ENCODE measurements around the gene KAT2A. TPM values are rescaled to one million over a fixed set of nuclear protein-coding genes. Genes with fewer than 3 reads are reported as not detected.

KAT2A gene
- total RNA-seq: 45.3 TPM
- long read RNA-seq, transcript KAT2A-202 (18 exons, 2,990 nt): major isoform, 19 of 116 reads
- long read RNA-seq, transcript KAT2A-201 (18 exons, 3,109 nt): minor isoform, 15 of 116 reads
- long read RNA-seq, partial matches to known transcripts: 59 of 116 reads
- long read RNA-seq, other reads (novel, unspliced or antisense): 23 of 116 reads

DNA sequence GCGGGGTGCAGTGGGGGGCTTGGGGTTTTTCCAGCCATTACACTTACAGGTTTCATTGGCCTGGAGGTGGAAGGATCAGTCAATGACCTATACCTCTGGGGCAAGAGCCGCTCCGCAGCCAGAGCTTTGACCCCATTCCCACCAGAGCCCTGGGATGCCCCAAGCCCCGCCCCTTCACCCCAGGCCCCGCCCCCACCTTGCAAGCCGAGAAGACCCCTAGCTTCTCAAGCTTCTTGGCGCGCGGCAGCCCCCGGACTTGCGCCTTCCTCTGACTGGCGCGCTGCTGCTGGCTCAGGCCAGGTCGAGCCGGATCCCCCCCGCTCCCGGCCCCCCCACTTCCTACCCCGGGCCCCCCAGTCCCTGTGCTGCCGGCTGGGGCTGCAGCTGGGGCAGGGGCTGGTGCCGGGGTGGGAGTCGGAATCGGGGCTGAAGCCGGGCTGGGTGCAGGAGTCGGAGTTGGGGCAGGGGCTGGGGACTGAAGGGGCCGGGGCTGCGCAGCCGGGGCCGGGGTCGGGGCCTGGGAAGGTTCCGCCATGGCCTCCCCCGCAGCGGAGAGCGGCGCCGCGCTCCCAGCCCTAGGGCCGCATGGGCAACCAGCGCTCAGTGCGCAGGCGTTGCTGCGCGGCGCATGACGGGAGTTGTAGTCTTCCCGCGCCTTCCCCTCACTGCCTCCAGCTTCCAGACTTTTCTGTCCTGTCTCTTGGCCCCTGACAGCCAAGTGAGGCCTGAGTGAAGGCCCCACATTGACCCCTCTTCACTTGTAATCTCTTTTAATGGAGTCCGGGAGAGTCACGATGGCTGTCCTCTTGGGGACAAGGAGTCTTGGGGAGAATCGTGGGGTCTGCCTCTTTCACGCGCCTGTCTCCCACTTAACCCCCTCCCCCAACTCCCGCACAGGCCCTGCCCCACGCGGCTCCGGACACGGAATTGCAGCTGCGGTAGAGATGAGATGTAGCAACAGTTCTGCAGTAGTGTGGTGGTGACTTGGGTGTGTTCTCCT lies at the start of gene KAT2A:
KAT2A (minus strand) TSS at position 598 of the 1,000 bp plus-strand sequence; CDS start at position 535, 63 bp downstream.
- peaks cover 23% of the 10 kb centered on the region for H3K36me3 ChIP-seq
- DNase-seq (peak; percentile 91), ATAC-seq (peak; percentile 92)
- TF ChIP-seq, protein P1, sequence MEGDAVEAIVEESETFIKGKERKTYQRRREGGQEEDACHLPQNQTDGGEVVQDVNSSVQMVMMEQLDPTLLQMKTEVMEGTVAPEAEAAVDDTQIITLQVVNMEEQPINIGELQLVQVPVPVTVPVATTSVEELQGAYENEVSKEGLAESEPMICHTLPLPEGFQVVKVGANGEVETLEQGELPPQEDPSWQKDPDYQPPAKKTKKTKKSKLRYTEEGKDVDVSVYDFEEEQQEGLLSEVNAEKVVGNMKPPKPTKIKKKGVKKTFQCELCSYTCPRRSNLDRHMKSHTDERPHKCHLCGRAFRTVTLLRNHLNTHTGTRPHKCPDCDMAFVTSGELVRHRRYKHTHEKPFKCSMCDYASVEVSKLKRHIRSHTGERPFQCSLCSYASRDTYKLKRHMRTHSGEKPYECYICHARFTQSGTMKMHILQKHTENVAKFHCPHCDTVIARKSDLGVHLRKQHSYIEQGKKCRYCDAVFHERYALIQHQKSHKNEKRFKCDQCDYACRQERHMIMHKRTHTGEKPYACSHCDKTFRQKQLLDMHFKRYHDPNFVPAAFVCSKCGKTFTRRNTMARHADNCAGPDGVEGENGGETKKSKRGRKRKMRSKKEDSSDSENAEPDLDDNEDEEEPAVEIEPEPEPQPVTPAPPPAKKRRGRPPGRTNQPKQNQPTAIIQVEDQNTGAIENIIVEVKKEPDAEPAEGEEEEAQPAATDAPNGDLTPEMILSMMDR (IDR thresholded peaks at IDR 0.05): no peak
- peak within 1 kb of the TSS; percentile 63 for H3K27ac ChIP-seq
- H3K27me3 ChIP-seq: no peaks in the 10 kb centered on the region
- peak within 1 kb of the TSS; percentile 85 for H3K4me3 ChIP-seq
- intact Hi-C loops (cut with DNase I): no loop called here
- H3K4me1 ChIP-seq: peaks cover 21% of the 10 kb centered on the region
- H3K9me3 ChIP-seq: no peaks in the 10 kb centered on the region

DNA sequence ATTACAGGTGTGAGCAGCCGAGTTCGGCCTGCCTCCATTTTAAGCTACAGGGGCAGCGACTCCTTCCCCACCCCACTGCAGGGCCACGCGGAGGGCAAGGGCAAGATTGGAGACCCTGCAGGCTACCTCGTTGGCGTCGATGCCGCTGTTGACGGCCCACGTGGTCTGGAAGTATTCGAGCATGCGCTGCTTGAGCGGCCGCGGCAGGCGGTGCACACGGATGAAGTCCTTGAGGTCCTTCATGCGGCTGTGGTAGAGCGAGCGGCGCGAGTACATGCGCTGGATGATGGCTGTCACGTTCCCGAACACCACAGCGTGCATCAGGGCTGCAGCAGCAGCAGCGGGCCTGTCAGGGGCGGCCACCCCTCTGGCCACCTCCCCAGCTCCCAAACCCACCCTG lies 48.2 kb upstream of the KAT2A start:
- Histone ChIP-seq H3K4me1 (no peaks in the 10 kb centered on the region), H3K36me3 (no peaks in the 10 kb centered on the region), H3K9me3 (no peaks in the 10 kb centered on the region), H3K4me3 (no peak overlapping the region), H3K27ac (no peak overlapping the region), H3K27me3 (no peaks in the 10 kb centered on the region)
- intact Hi-C loops (cut with DNase I): no loop called here
- TF ChIP-seq, protein P1 (IDR thresholded peaks at IDR 0.05): no peak
- DNase-seq: no peak
- ATAC-seq: no peak

DNA sequence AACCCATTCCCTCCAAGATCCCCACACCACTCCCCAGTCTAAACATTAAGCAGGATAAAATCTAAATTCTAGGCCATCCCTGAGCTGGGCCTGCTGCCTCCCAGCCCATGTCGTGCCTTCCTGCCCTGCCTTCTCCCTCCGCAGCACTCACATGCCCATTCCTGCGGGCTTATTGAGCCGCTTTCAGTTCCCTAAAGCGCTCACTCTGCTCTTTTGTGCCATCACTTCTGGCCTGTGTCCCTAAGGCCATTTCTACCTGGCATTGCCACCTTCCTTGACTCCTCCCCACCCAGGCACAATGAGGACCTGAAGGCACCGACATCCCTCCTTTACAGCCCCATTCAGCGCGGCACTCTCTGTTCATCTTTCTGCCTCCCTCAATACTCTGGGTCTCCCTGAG lies 46.6 kb upstream of the KAT2A start:
- Histone ChIP-seq H3K27me3 (no peaks in the 10 kb centered on the region), H3K4me3 (no peak overlapping the region), H3K4me1 (no peaks in the 10 kb centered on the region), H3K9me3 (no peaks in the 10 kb centered on the region), H3K36me3 (no peaks in the 10 kb centered on the region), H3K27ac (no peak overlapping the region)
- ATAC-seq (peak; percentile 49), DNase-seq (no peak)
- intact Hi-C loops (cut with DNase I): no loop called here
- TF ChIP-seq, protein P1 (IDR thresholded peaks at IDR 0.05): no peak

DNA sequence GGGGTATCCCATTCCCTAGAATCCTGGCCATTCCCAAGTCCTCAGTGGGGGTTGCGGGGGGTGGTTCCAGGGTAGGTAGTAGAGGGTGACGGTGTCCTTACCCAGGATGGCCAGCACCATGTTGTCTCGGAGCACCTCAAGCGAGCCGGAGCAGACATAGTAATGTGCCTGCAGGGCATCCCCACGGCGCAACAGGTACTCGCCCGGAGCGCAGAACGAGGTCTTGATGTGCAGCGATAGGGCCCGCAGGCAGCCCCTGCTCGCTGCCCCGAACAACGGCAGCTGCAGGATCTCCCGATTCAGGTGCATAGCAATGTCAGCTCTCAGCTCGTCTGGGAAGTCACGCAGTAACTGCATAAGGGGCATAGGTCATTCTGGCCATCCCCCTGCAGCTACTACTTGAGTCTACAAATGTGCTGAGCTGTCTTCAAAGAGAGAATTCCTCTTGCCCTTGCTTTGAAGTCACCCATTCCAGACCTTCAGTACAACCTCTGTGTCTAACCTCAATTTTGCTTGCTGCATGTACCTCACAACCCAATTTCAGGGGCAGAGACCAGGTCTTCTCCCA lies 45.1 kb upstream of the KAT2A start:
- no peaks in the 10 kb centered on the region for H3K27me3 ChIP-seq
- DNase-seq (no peak), ATAC-seq (no peak)
- H3K36me3 ChIP-seq: no peaks in the 10 kb centered on the region
- H3K4me1 ChIP-seq: no peaks in the 10 kb centered on the region
- no peaks in the 10 kb centered on the region for H3K9me3 ChIP-seq
- no peak overlapping the region for H3K27ac ChIP-seq
- TF ChIP-seq, protein P1 (IDR thresholded peaks at IDR 0.05): no peak
- H3K4me3 ChIP-seq: no peak overlapping the region
- intact Hi-C loops (cut with DNase I): no loop called here

DNA sequence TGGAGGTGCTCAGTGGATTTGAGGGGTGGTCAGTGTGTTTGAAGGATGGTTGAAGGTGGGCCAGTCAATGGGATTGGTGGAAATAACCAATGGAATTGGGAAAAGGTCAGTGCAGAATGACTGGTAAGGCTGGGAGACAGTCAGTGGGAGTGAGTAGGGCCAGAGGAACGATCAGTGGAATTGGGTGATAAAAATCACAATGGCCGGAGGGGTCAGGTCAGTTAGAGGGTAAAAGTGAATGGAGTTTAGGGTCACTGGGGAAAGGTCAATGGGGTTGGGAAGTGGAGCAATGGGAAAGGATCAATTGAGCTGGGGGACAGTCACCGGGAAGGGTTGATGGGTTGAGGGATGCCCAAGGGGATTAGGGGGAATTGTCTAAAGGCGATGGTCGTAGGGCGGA lies 44.6 kb upstream of the KAT2A start:
- Histone ChIP-seq H3K4me1 (no peaks in the 10 kb centered on the region), H3K9me3 (no peaks in the 10 kb centered on the region), H3K27me3 (no peaks in the 10 kb centered on the region), H3K36me3 (no peaks in the 10 kb centered on the region), H3K27ac (no peak overlapping the region), H3K4me3 (no peak overlapping the region)
- ATAC-seq (no peak), DNase-seq (no peak)
- intact Hi-C loops (cut with DNase I): no loop called here
- TF ChIP-seq, protein P1 (IDR thresholded peaks at IDR 0.05): no peak
